Vagina (tissue), 2 donors: ENCODE results near the gene MMP1.

Experiments used
- POLR2A ChIP-seq, 2 donors: fragments of 450-650 bp; IDR thresholded peaks; one replicate each; pipeline ENCODE4 v1.6.1; 2017; ENCODE audit warnings: antibody characterized with exemption in 2 of 2, mild to moderate bottlenecking in 2 of 2, moderate library complexity in 2 of 2
- TF ChIP-seq, protein P1 (sequence below), 3 experiments: fragments of 450-650 bp in 2 of 3; fragments of 200-600 bp in 1 of 3; sonication (generic) in 1 of 3; IDR thresholded peaks; one replicate each; pipeline ENCODE4 v1.5.1; 2017 to 2019; ENCODE audit warnings: antibody characterized with exemption in 3 of 3, mild to moderate bottlenecking in 2 of 3, moderate library complexity in 2 of 3

DNA sequence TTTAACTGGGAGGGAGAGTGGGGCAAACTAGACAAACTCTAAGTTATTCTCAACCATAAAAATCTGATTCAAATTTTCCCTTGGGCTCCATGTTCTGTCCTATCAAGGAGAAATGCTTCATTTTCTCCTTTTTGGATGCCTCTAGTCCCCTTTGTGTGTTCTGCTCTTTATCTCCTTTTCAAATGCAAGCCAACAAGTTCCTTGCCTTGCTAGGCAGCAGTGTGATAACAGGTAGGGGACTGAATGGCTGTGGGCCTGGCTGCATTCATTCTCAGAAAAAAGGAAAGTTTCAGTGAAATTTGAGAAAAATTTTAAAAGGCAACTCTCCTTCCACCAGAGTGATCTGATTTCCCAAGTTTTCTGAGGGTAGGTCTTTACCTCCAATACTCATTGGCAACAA lies 46.3 kb downstream of the MMP1 start:
- TF ChIP-seq, protein P1, sequence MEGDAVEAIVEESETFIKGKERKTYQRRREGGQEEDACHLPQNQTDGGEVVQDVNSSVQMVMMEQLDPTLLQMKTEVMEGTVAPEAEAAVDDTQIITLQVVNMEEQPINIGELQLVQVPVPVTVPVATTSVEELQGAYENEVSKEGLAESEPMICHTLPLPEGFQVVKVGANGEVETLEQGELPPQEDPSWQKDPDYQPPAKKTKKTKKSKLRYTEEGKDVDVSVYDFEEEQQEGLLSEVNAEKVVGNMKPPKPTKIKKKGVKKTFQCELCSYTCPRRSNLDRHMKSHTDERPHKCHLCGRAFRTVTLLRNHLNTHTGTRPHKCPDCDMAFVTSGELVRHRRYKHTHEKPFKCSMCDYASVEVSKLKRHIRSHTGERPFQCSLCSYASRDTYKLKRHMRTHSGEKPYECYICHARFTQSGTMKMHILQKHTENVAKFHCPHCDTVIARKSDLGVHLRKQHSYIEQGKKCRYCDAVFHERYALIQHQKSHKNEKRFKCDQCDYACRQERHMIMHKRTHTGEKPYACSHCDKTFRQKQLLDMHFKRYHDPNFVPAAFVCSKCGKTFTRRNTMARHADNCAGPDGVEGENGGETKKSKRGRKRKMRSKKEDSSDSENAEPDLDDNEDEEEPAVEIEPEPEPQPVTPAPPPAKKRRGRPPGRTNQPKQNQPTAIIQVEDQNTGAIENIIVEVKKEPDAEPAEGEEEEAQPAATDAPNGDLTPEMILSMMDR (IDR thresholded peaks at IDR 0.05): no peak
- TF ChIP-seq POLR2A (IDR thresholded peaks at IDR 0.05): no peak
